D721Med (cell line): Measurements from ENCODE around the gene FILIP1.

Experiments
- DNase-seq: peaks from one replicate; pipeline ENCODE4 v3.0.0; 2011; ENCODE audit warnings: low spot score; ENCODE audit not compliant: insufficient read length
- FAIRE-seq: peaks from 2 replicates; lab custom pipeline; 2011; peaks lifted over from hg19 to GRCh38; lab: Jason Lieb, UNC
- CTCF ChIP-seq: IDR thresholded peaks from 2 replicates; pipeline ENCODE4 v1.5.1; 2012; ENCODE audit warnings: mild to moderate bottlenecking, control low read depth; ENCODE audit not compliant: insufficient read depth; ENCODE audit errors: missing control alignments

The FILIP1 gene

GRCh38 chr6:75244063-75244584, 249.5 kb downstream of the FILIP1 start:
- DNase-seq, result no peak
- peak; percentile 67 for FAIRE-seq

DNA sequence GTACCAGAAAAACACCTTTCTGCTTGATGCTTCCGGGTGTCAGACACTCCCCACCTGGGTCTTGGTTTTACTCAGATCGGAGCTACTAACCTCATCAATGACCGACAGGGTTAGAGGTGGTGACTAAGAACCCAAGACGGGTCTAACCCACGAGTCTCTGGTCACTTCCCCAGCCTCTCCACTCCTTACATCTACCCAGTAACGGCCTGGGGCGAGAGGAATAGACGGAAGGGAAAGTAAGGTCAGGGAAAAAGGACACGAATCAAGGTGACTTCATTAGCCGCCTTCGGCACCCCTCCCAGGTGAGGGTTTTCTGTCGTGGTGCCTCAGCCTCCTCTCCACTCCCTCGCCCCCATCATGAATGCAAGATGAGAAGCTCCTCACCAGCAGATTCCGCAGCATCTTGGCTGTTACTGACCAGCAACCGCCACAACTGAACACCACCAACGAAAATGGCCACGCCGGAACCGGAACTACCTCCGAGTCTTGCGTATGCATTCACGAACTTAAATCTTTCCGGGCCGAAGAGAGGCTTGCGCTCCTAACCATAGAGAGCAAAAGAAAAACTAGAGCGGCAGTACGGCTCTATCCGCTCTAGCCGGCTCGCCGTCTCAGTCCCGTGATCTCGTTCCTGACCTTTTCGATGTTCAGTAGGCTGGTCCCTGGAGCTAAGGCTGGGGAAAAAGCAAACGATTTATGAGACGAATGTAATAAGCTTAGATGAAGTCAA, 250.1 kb downstream of the FILIP1 start, which contains the start of gene COX7A2:
COX7A2 (minus strand) TSS at position 469 of the 730 bp plus-strand sequence; CDS start at position 402, 67 bp downstream.
- DNase-seq (no peak), FAIRE-seq (peak; percentile 29)
- TF ChIP-seq CTCF, result no peak

More at GRCh38 chr6:75244063-75244584, 249.5 kb downstream of the FILIP1 start:
- TF ChIP-seq CTCF, result no peak
